IPS-NIHi7 (cell line): ENCODE measurements around the gene SNAP25.

Experiments
- DNase-seq: peaks from one replicate; pipeline ENCODE4 v3.0.0; 2012; ENCODE audit warnings: mixed read lengths; ENCODE audit errors: extremely low spot score

SNAP25 gene

GRCh38 chr20:10332656-10333415 is 114.2 kb downstream of the SNAP25 start:
- no peak for DNase-seq

GRCh38 chr20:10336959-10337729 is 118.5 kb downstream of the SNAP25 start:
- no peak for DNase-seq

- no peak for DNase-seq
Measured at GRCh38 chr20:10338426-10339180, 120.0 kb downstream of the SNAP25 start.

- no peak for DNase-seq
Measured at GRCh38 chr20:10339609-10340008, 121.0 kb downstream of the SNAP25 start.

- DNase-seq: no peak
Measured at GRCh38 chr20:10342152-10342551, 123.5 kb downstream of the SNAP25 start.

GRCh38 chr20:10344953-10345352 is 126.3 kb downstream of the SNAP25 start:
- no peak for DNase-seq

- no peak for DNase-seq
Measured at GRCh38 chr20:10347086-10347880, 128.7 kb downstream of the SNAP25 start.

- DNase-seq: no peak
Measured at GRCh38 chr20:10349118-10349517, 130.5 kb downstream of the SNAP25 start.

- no peak for DNase-seq
Measured at GRCh38 chr20:10350188-10350842, 131.7 kb downstream of the SNAP25 start.

- DNase-seq: no peak
Measured at GRCh38 chr20:10352934-10353824, 134.5 kb downstream of the SNAP25 start.

- DNase-seq: no peak
Measured at GRCh38 chr20:10356628-10357027, 138.0 kb downstream of the SNAP25 start.
